ENCODE measurements around the gene SGMS1.

SGMS1 gene

GRCh38 chr10:50417886-50418830 is 205.6 kb downstream of the SGMS1 start:
- DNase-seq = no peak

GRCh38 chr10:50417486-50417885 is 206.3 kb downstream of the SGMS1 start:
- no peak for DNase-seq

GRCh38 chr10:50416881-50417280 is 206.9 kb downstream of the SGMS1 start:
- no peak for DNase-seq

- no peak for DNase-seq
These were observed 207.5 kb downstream of the SGMS1 start for GRCh38 chr10:50416181-50416824.

- no peak for DNase-seq
These were observed 208.5 kb downstream of the SGMS1 start for GRCh38 chr10:50415292-50415691.

GRCh38 chr10:50410066-50410811 is 213.5 kb downstream of the SGMS1 start:
- no peak for DNase-seq

GRCh38 chr10:50407076-50407801 is 216.5 kb downstream of the SGMS1 start:
- no peak for DNase-seq

- DNase-seq = no peak
These were observed 217.2 kb downstream of the SGMS1 start for GRCh38 chr10:50406457-50407070.

GRCh38 chr10:50405723-50406122 is 218.0 kb downstream of the SGMS1 start:
- DNase-seq = no peak

GRCh38 chr10:50404021-50404773 is 219.6 kb downstream of the SGMS1 start:
- DNase-seq = no peak

GRCh38 chr10:50403074-50403473 is 220.7 kb downstream of the SGMS1 start:
- DNase-seq = no peak

- DNase-seq = no peak
These were observed 221.3 kb downstream of the SGMS1 start for GRCh38 chr10:50402466-50402865.

- no peak for DNase-seq
These were observed 223.1 kb downstream of the SGMS1 start for GRCh38 chr10:50400694-50401093.

GRCh38 chr10:50398823-50399222 is 224.9 kb downstream of the SGMS1 start:
- DNase-seq = no peak

GRCh38 chr10:50398381-50398780 is 225.4 kb downstream of the SGMS1 start:
- DNase-seq = no peak

GRCh38 chr10:50397312-50398140 is 226.2 kb downstream of the SGMS1 start:
- no peak for DNase-seq

GRCh38 chr10:50396491-50397311 is 227.1 kb downstream of the SGMS1 start:
- DNase-seq = no peak

GRCh38 chr10:50395851-50396250 is 227.9 kb downstream of the SGMS1 start:
- DNase-seq = no peak

- no peak for DNase-seq
These were observed 228.5 kb downstream of the SGMS1 start for GRCh38 chr10:50395271-50395670.

- DNase-seq = no peak
These were observed 228.9 kb downstream of the SGMS1 start for GRCh38 chr10:50394832-50395231.

All from effector CD8-positive, alpha-beta T cell (primary cell).